ENCODE data around the gene RGS13.

The RGS13 gene

DNA sequence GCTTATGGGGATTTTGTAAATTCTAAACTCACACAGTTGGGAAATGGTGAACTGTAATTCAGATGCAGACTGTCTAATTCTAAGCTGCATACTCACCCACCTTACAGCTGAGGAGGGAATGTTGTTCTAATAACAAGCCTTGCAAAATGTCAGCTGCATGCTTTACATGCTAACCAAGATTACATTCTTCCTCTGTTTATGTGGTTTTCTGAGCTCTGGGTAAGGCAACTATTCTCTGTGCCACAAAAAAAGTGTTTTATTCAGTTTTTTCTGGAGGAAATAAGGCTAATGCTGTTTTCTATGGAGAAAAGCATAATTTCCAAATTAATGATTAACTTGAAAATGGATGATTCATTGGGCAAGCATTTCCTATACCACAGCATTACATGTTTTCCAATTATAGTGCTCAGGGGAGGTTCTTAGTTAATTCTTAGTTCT is 64.9 kb downstream of the RGS13 start:
- no peak for DNase-seq (ENCODE audit: low spot score)
- TF ChIP-seq, protein P1, sequence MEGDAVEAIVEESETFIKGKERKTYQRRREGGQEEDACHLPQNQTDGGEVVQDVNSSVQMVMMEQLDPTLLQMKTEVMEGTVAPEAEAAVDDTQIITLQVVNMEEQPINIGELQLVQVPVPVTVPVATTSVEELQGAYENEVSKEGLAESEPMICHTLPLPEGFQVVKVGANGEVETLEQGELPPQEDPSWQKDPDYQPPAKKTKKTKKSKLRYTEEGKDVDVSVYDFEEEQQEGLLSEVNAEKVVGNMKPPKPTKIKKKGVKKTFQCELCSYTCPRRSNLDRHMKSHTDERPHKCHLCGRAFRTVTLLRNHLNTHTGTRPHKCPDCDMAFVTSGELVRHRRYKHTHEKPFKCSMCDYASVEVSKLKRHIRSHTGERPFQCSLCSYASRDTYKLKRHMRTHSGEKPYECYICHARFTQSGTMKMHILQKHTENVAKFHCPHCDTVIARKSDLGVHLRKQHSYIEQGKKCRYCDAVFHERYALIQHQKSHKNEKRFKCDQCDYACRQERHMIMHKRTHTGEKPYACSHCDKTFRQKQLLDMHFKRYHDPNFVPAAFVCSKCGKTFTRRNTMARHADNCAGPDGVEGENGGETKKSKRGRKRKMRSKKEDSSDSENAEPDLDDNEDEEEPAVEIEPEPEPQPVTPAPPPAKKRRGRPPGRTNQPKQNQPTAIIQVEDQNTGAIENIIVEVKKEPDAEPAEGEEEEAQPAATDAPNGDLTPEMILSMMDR (IDR thresholded peaks at IDR 0.05; ENCODE audit: extremely low read depth, missing control alignments): no peak

DNA sequence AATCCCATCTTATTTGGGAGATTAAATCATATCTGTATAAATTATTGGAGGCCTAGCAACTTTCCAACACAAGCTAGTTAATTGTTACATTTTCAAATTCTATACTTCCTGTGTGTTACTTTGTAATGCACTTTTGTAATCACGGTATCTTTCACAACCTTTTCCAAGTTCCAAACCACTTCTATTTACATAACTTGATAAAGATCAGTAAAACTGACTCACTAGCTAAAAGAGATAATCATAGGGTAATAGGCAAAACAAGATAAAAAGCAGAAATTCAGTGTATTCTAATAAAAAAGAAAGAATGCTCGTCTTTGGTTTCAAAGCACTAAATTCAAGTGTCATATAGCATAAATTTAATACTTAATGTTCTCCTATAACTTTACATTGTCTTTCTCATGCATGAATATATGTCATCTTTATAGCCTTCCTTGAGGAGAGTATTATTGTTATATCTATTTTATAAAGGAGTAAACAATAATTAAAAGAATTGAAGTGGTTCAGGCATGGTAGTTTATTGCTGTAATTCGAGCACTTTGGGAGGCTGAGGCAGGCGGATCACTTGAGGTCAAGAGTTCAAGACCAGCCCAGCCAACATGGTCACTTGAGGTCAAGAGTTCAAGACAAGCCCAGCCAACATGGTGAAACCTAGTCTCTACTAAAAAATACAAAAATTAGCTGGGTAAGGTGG is 66.4 kb downstream of the RGS13 start:
- DNase-seq (ENCODE audit: low spot score): no peak
- TF ChIP-seq, protein P1 (IDR thresholded peaks at IDR 0.05; ENCODE audit: extremely low read depth, missing control alignments): no peak

DNA sequence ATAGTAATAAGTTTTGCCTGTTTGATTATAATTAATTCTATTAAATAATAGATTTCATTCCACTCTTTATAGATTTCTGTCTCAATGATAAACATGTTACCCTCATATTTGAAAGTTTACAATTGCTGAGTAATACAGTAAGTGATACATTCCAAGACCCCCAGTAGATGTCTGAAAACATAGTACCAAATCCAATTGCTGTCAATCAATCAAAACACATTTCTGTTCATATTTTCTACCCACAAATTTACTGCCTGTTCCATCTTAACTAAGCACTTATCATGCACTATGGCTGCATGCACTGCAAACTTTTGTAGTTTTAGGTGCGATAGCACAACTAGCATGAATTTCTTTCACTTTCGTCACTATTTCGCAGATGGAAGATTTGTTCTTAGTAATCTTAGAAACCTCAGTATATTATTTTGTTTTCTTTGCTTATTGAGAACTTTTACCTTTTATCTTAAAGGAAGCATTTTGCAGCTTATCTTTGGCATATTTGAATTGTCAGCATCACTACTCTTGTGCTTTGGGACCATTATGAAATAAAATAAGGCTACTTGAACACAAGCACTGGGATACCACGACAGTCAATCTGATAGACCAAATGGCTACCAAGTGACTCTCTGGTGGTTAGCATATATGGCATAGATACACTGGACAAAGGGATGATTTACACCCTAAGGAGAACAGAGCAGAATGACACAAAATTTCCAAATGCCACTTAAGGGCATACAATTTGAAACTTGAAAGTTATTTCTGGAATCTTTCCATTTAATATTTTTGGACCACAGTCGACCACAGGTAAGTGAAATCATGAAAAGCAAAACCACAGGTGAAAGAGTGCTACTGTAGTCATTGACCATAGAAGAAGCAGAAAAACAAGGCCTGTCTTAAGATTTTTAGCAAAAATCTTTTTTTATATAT is 67.6 kb downstream of the RGS13 start:
- DNase-seq (ENCODE audit: low spot score): peak; percentile 15
- TF ChIP-seq, protein P1 (IDR thresholded peaks at IDR 0.05; ENCODE audit: extremely low read depth, missing control alignments): no peak

DNA sequence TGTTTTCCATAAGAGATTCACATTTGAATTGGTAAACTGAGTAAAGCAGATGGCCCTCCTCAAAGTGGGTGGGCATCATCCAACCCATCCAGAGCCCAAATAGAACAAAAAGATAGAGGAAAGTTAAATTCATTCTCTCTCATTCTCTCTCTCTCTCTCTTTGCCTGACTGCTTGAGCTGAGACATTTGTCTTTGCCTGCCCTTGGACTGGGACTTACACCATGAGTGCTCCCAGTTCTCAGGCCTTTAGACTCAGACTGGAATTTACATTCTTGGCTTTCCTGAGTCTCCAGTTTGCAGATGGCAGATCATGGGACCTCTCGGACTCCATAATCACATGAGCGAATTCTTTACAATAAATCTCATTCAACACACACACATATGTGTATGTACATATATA is 69.6 kb downstream of the RGS13 start:
- TF ChIP-seq, protein P1 (IDR thresholded peaks at IDR 0.05; ENCODE audit: extremely low read depth, missing control alignments): no peak
- no peak for DNase-seq (ENCODE audit: low spot score)

DNA sequence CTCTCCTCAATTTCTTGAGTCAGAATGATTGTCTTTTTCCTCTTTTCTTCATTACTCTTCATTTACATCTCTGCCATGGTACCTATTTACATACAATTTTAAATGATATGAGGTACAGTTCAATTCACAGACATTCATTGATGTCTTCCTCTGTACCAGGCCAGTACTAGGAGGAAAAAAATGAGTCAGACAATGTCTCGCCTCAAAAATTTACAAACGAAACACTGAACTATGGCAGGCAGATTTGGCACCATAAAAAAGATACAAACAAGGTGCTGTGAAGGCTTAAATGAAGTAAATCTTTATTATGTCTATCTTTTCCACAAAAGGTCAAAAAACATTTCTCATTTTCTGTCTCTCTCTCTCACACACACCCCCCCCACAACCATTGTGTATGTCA is 71.0 kb downstream of the RGS13 start:
- TF ChIP-seq, protein P1 (IDR thresholded peaks at IDR 0.05; ENCODE audit: extremely low read depth, missing control alignments): no peak
- DNase-seq (ENCODE audit: low spot score): no peak

DNA sequence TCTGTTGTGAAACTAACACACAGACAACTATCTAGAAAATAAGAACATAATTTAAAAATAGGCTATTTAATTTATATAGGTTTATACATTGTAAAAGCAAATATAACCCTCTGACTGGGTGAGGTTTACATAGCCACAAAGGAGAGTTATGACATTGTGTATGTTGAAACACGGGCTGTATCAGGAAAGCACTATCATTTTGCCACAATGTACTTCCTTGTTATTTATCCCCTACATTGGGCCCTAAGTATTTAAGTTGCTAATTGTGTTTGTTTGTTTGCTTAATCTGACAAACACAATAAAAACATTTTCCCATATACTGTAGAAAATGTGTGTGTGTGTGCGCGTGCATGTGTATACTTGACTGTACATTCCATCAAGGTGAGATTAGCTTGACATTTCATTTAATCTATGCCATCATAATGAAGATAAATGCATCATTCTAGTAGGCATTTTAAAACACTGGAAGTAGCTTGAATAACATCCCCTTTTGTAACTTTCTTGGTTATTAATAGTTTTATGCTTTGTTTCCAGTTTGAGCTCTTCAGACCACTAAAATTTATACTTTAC is 72.1 kb downstream of the RGS13 start:
- no peak for DNase-seq (ENCODE audit: low spot score)
- TF ChIP-seq, protein P1 (IDR thresholded peaks at IDR 0.05; ENCODE audit: extremely low read depth, missing control alignments): no peak

DNA sequence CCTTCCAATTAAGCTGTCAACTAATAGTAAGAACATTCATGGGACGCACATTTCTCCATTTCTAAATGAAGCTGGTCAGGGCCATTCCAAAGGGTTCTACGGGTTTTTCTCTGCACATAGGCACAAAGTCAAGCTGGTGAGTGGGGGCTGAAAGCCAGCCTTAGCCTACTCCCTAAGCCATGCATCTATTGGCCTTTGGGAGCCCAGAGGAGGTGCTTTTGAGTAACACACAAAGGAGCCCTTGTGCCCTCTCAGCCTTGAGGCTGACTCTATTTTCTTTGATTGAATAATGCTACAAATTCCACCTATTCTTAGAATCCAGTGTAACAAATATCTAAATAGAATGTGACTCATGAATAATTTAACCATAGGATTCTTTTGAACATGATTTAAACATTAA is 73.6 kb downstream of the RGS13 start:
- TF ChIP-seq, protein P1 (IDR thresholded peaks at IDR 0.05; ENCODE audit: extremely low read depth, missing control alignments): no peak
- no peak for DNase-seq (ENCODE audit: low spot score)

Data from GM20000 (cell line).